Activated CD4-positive, alpha-beta T cell treated with anti-CD3 and anti-CD28 coated beads, Interleukin-2, Interleukin-4, amounts not matched to agents 100 ng/mL and 50 ng/mL, durations not matched to agents 16 hours and 8 hours (primary cell): Measurements from ENCODE around the gene AKAP8L.
"Not testable (repeated sequence)": the region's sequence is repeated elsewhere in the genome, so short reads cannot be mapped to it uniquely, and the experiment has no call there.

ENCODE experiments used
- DNase-seq: peaks from one replicate; pipeline ENCODE4 v3.0.0-alpha.2; 2020; ENCODE audit warnings: low spot score

The AKAP8L gene

GRCh38 chr19:15379083-15379998, 39.4 kb downstream of the AKAP8L start, which contains the start of gene AKAP8:
AKAP8 (minus strand) TSS chr19:15379787; CDS start chr19:15379731, 56 bp downstream.
- peak; percentile 99 for DNase-seq

GRCh38 chr19:15378534-15379082, 40.2 kb downstream of the AKAP8L start:
- DNase-seq: peak; percentile 53

- no peak for DNase-seq
Measured at GRCh38 chr19:15374796-15375440, 43.9 kb downstream of the AKAP8L start.

GRCh38 chr19:15374105-15374651, 44.6 kb downstream of the AKAP8L start:
- DNase-seq: no peak

GRCh38 chr19:15373644-15374043, 45.1 kb downstream of the AKAP8L start:
- no peak for DNase-seq

- no peak for DNase-seq
Measured at GRCh38 chr19:15372891-15373301, 45.9 kb downstream of the AKAP8L start.

- DNase-seq: no peak
Measured at GRCh38 chr19:15372470-15372869, 46.3 kb downstream of the AKAP8L start.

- DNase-seq: no peak
Measured at GRCh38 chr19:15371786-15372380, 46.9 kb downstream of the AKAP8L start.

GRCh38 chr19:15371119-15371518, 47.7 kb downstream of the AKAP8L start:
- no peak for DNase-seq

GRCh38 chr19:15369594-15369891, 49.2 kb downstream of the AKAP8L start:
- DNase-seq: no peak

- DNase-seq: no peak
Measured at GRCh38 chr19:15368798-15369593, 49.8 kb downstream of the AKAP8L start.

- no peak for DNase-seq
Measured at GRCh38 chr19:15368051-15368632, 50.6 kb downstream of the AKAP8L start.

- no peak for DNase-seq
Measured at GRCh38 chr19:15367439-15367838, 51.3 kb downstream of the AKAP8L start.

- DNase-seq: no peak
Measured at GRCh38 chr19:15365264-15365663, 53.5 kb downstream of the AKAP8L start.

- not testable (repeated sequence) for DNase-seq
Measured at GRCh38 chr19:15363791-15364190, 55.0 kb downstream of the AKAP8L start.

GRCh38 chr19:15363048-15363447, 55.7 kb downstream of the AKAP8L start:
- DNase-seq: not testable (repeated sequence)

GRCh38 chr19:15360015-15360414, 58.8 kb downstream of the AKAP8L start:
- DNase-seq: peak; percentile 22

GRCh38 chr19:15358918-15359317, 59.9 kb downstream of the AKAP8L start:
- no peak for DNase-seq

- DNase-seq: no peak
Measured at GRCh38 chr19:15357906-15358305, 60.9 kb downstream of the AKAP8L start.

GRCh38 chr19:15354566-15355296, 64.1 kb downstream of the AKAP8L start:
- no peak for DNase-seq
